HEK293T (cell line): ENCODE data around the gene CERS1.
"Not testable (repeated sequence)": the region's sequence is repeated elsewhere in the genome, so short reads cannot be mapped to it uniquely, and the experiment has no call there.

Experiments
- CTCF ChIA-PET: fragments of 350-600 bp; formaldehyde crosslinking; extraction: SDS; loops from one replicate; lab custom pipeline; 2021; ENCODE audit warnings: antibody characterized with exemption, inconsistent platforms; lab: Yijun Ruan, JAX
- POLR2A ChIA-PET: fragments of 350-600 bp; formaldehyde crosslinking; extraction: SDS; loops from one replicate; lab custom pipeline; 2020; ENCODE audit warnings: antibody characterized with exemption, inconsistent platforms; lab: Yijun Ruan, JAX
- DNase-seq: peaks from one replicate; pipeline ENCODE4 v3.0.0; 2012; ENCODE audit warnings: mixed read lengths; ENCODE audit errors: extremely low spot score
- ARNT ChIP-seq: fragments of 450-650 bp; IDR thresholded peaks from 2 replicates; pipeline ENCODE4 v1.6.1; 2017; ENCODE audit warnings: mild to moderate bottlenecking
- BHLHE40 ChIP-seq: fragments of 450-650 bp; IDR thresholded peaks from 2 replicates; pipeline ENCODE4 v1.6.1; 2016; ENCODE audit warnings: mild to moderate bottlenecking, moderate library complexity, borderline replicate concordance
- CTBP1 ChIP-seq: fragments of 450-650 bp; IDR thresholded peaks from 2 replicates; pipeline ENCODE4 v1.6.1; 2016; ENCODE audit warnings: borderline replicate concordance
- ELF4 ChIP-seq: fragments of 450-650 bp; IDR thresholded peaks from 2 replicates; pipeline ENCODE4 v1.6.1; 2017; ENCODE audit warnings: antibody characterized with exemption
- FOXA1 ChIP-seq: fragments of 450-650 bp; IDR thresholded peaks from 2 replicates; pipeline ENCODE4 v1.6.1; 2016; ENCODE audit warnings: mild to moderate bottlenecking
- FOXK2 ChIP-seq: fragments of 450-650 bp; IDR thresholded peaks from 2 replicates; pipeline ENCODE4 v1.6.1; 2016; ENCODE audit warnings: mild to moderate bottlenecking
- FOXM1 ChIP-seq: fragments of 450-650 bp; IDR thresholded peaks from 2 replicates; pipeline ENCODE4 v1.6.1; 2017; ENCODE audit warnings: mild to moderate bottlenecking, borderline replicate concordance
- HDGF ChIP-seq: fragments of 450-650 bp; IDR thresholded peaks from 2 replicates; pipeline ENCODE4 v1.6.1; 2017; ENCODE audit warnings: antibody characterized with exemption, borderline replicate concordance
- L3MBTL2 ChIP-seq: fragments of 450-650 bp; conservative IDR thresholded peaks from 2 replicates; pipeline ENCODE4 v1.6.1; 2016; ENCODE audit warnings: mild to moderate bottlenecking
- LEF1 ChIP-seq: fragments of 450-650 bp; IDR thresholded peaks from 2 replicates; pipeline ENCODE4 v1.6.1; 2017; ENCODE audit warnings: mild to moderate bottlenecking, borderline replicate concordance
- NFRKB ChIP-seq: fragments of 450-650 bp; IDR thresholded peaks from 2 replicates; pipeline ENCODE4 v1.6.1; 2016; ENCODE audit warnings: mild to moderate bottlenecking, moderate library complexity
- SP1 ChIP-seq: fragments of 450-650 bp; IDR thresholded peaks from 2 replicates; pipeline ENCODE4 v1.6.1; 2017
- SUZ12 ChIP-seq: fragments of 450-650 bp; IDR thresholded peaks from 2 replicates; pipeline ENCODE4 v1.6.1; 2016; ENCODE audit warnings: mild to moderate bottlenecking
- TARDBP ChIP-seq: fragments of 450-650 bp; IDR thresholded peaks from 2 replicates; pipeline ENCODE4 v1.6.1; 2016
- ZNF384 ChIP-seq: fragments of 450-650 bp; IDR thresholded peaks from 2 replicates; pipeline ENCODE4 v1.6.1; 2016
- TF ChIP-seq, protein P1 (sequence below): fragments of 450-650 bp; IDR thresholded peaks from 2 replicates; pipeline ENCODE4 v1.6.1; 2016

The CERS1 gene

GRCh38 chr19:18904334-18905057, 8.5 kb upstream of the CERS1 start:
- CTCF ChIA-PET, result no interaction called here
- POLR2A ChIA-PET, result no interaction called here

DNA sequence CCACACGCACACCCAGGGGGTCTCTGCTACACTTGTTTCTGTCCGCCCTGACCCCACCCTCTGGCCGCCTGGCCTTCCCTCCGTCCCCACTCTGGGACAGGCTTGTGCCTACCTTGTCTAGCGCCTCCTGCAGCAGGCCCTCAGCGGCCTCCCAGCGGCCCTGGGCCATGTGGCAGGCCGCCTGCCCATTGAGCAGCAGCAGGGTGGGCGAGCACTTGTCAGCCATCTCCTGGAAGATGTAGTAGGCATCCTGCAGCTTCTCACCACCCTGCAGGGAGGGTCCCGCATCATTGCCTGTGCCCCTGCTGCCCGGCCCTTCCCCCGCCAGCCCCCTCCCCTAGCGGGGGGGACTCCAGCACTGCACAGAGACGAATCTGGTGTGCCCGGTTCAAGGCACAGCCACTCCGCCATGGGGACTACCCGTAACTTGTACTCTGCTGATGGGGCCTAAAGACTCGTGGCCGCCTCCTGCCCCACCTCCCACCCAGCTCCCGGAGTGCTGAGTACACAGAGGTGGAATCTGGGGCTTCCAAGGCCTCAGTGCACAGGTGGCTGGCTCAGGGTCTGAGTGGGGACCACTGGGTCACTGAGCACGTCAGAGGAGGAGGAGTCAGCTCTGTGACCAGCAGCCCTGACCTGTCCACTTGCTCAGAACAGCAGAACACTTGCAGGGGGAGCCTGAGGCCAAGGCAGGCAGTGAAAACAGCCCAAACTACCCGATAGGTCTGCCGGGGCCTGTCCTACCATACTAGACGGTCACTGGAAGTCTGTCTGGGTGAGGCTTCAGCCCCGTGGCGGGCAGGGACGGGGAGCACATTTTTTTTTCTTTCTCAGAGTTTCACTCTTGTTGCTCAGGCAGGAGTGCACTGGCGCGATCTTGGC, 7.4 kb upstream of the CERS1 start:
- no peak for DNase-seq
- CTCF ChIA-PET, result no interaction called here
- TF ChIP-seq ARNT (no peak), ELF4 (no peak), HDGF (no peak), ZNF384 (no peak), SUZ12 (no peak), BHLHE40 (no peak), CTBP1 (no peak), L3MBTL2 (no peak), TARDBP (no peak), FOXA1 (no peak)
- POLR2A ChIA-PET, result interaction anchor here (1.0 kb wide), 1 partner anchor 12 kb away, joined by 3 read pairs; no protein-coding TSS in a partner anchor

More at GRCh38 chr19:18904334-18905057, 8.5 kb upstream of the CERS1 start:
- DNase-seq, result no peak
- TF ChIP-seq NFRKB (no peak), HDGF (no peak), ARNT (no peak), L3MBTL2 (no peak), SUZ12 (no peak), SP1 (no peak), FOXK2 (no peak), TARDBP (no peak), CTBP1 (no peak), BHLHE40 (no peak), ZNF384 (no peak)
- TF ChIP-seq, protein P1, sequence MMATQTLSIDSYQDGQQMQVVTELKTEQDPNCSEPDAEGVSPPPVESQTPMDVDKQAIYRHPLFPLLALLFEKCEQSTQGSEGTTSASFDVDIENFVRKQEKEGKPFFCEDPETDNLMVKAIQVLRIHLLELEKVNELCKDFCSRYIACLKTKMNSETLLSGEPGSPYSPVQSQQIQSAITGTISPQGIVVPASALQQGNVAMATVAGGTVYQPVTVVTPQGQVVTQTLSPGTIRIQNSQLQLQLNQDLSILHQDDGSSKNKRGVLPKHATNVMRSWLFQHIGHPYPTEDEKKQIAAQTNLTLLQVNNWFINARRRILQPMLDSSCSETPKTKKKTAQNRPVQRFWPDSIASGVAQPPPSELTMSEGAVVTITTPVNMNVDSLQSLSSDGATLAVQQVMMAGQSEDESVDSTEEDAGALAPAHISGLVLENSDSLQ, result no peak

GRCh38 chr19:18902519-18902918, 6.6 kb upstream of the CERS1 start:
- POLR2A ChIA-PET, result interaction anchor here (1.0 kb wide), 1 partner anchor 13 kb away, joined by 3 read pairs; no protein-coding TSS in a partner anchor
- DNase-seq, CTCF ChIA-PET: not testable (repeated sequence)

DNA sequence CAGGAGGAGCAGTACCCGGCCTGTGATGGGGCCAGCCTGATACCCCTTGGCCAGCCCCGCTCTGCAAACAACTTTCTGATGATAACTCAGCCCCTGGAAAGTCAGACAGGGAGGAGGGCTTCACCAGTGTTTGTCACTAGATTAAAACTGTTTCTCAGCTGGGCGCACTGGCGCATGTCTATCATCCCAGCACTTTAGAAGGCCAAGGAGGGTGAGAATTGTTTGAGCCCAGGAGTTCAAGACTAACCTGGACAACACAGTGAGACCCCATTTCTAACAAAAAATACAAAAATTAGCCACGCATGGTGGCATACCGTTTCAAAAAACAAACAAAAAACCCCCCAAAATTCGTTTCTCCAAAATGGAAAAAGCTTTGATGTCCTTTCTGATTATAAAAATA, 5.5 kb upstream of the CERS1 start:
- no peak for DNase-seq
- CTCF ChIA-PET, result interaction anchor here (0.6 kb wide), 1 partner anchor 30 kb away, joined by 3 read pairs; no protein-coding TSS in a partner anchor
- TF ChIP-seq BHLHE40 (no peak), TARDBP (no peak), FOXA1 (no peak), L3MBTL2 (no peak), ELF4 (no peak), LEF1 (no peak), CTBP1 (no peak)
- POLR2A ChIA-PET, result no interaction called here

DNA sequence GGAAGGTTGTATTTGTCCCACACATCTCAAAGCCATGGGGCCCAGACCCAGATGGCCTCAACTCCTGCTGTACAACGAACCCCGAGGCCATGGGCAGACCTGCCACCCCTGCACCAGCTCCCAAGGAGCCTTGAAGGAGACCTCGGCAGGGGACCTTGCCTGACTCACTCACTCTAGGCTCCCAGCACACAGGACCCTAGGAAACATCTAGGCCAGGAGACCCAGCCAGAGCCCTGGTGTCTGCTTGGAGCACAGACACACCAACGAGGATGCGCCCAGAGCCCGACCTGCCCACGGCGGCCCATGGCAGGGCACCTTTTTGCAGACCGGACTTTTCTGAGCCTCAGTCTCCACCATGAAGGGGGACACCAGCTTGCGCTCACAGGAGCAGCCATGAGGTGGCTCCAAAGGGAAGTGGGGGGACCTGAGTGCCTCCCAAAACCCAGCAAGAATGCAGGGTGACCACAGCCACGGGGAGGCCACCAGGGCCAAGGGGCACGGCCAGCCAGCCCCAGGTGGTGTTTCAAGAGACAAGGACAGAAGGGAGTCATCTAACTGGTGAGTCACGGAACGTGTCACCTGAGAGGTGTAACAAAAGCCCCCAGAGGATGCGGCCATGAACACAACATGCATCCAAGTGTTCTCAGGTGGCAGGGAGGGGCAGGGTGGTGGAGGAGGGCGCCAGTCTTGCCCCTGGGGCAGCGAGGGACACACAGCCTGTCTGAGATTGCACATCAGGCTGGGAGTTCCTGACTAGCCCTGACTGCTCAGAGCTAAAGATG, 4.9 kb upstream of the CERS1 start:
- ChIA-PET POLR2A (no interaction called here), CTCF (no interaction called here)
- DNase-seq, result no peak
- TF ChIP-seq SP1 (no peak), BHLHE40 (no peak), CTBP1 (no peak), FOXM1 (no peak), FOXA1 (no peak), NFRKB (no peak), LEF1 (no peak)

DNA sequence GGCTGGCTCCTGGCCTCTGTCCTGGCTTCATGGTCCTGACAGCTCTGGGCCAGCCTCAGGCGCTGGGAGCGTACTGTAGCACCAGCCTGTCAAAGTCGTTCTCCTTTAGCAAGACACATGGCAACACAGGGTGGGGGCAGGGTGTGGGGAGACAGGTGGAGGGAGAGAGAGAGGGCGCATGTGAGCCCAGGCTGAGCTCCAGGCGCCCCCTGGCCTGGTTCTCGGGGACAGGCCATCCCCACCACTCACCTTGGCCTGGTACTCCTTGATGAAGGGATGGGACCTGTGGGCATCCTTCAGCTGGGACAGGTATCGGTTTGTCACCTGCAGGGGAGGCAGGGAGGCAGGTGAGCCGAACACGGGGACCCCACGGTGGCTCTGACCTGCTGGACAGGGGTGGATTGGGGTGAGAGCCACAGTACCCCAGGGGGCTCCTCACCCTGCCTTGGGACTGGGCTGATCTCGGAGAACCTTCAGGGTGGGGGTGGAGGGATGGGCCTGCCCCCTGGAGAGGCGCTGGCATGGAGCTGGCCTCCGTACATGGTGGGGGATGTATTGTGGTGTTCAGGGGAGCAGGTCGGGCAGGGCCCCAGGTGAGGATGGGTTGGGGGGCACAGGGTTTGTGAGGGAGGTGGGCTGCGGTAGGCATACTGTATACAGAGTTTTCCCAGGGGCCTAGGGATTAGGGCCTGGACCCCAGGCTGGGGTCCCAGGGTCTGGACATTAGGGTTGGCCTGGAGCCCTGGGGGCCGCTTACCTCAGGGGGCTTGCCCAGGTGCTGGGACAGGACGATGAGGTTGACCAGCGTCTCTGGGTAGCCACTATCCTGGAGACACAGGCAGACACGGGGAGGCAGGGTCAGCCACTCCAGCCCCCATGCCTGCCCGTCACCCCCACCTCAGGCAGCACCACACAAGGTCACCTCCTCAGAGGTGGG, 3.9 kb upstream of the CERS1 start:
- DNase-seq, result no peak
- CTCF ChIA-PET, result no interaction called here
- TF ChIP-seq CTBP1, result no peak
- no peak for TF ChIP-seq ARNT
- POLR2A ChIA-PET, result no interaction called here
